Central memory CD8-positive, alpha-beta T cell (primary cell): ENCODE results near the gene ABCD3.
A peak's percentile ranks its signal among the peaks of the same experiment; 100 is the strongest.
"Not testable (repeated sequence)": the region's sequence is repeated elsewhere in the genome, so short reads cannot be mapped to it uniquely, and the experiment has no call there.

Experiments used
- ATAC-seq: fragments of 150-1000 bp; cut with Tn5 transposase; replicated peaks from 2 replicates; pipeline ENCODE4 v1.10.0; 2022; ENCODE audit warnings: mild to moderate bottlenecking, moderate FRiP score, moderate number of reproducible peaks; ENCODE audit not compliant: poor library complexity, severe bottlenecking; ENCODE audit errors: extremely low read depth
- DNase-seq, 2 donors: peaks; one replicate each; pipeline ENCODE4 v3.0.0; 2021; ENCODE audit warnings: low spot score in 2 of 2
- H3K27ac Mint-ChIP-seq: one replicate; pipeline ENCODE4 v1.8.0; 2022; ENCODE audit warnings: low read depth, mild to moderate bottlenecking, moderate library complexity, mixed read lengths
- H3K27me3 Mint-ChIP-seq: one replicate; pipeline ENCODE4 v1.8.0; 2022; ENCODE audit warnings: mixed read lengths
- H3K36me3 Mint-ChIP-seq: one replicate; pipeline ENCODE4 v1.8.0; 2022; ENCODE audit warnings: mild to moderate bottlenecking, moderate library complexity, mixed read lengths; ENCODE audit not compliant: insufficient read depth
- H3K4me1 Mint-ChIP-seq: one replicate; pipeline ENCODE4 v1.8.0; 2022; ENCODE audit warnings: mixed read lengths
- H3K4me3 Mint-ChIP-seq: one replicate; pipeline ENCODE4 v1.8.0; 2022; ENCODE audit warnings: mild to moderate bottlenecking, moderate library complexity, mixed read lengths
- H3K9me3 Mint-ChIP-seq: one replicate; pipeline ENCODE4 v1.8.0; 2022; ENCODE audit warnings: mixed read lengths

Gene ABCD3

GRCh38 chr1:94445733-94446132 lies 27.5 kb downstream of the ABCD3 start:
- not testable (repeated sequence) for H3K27ac Mint-ChIP-seq, H3K4me1 Mint-ChIP-seq, H3K36me3 Mint-ChIP-seq, H3K27me3 Mint-ChIP-seq, DNase-seq, ATAC-seq, H3K4me3 Mint-ChIP-seq
- peaks cover 32% of the 10 kb centered on the region for H3K9me3 Mint-ChIP-seq

DNA sequence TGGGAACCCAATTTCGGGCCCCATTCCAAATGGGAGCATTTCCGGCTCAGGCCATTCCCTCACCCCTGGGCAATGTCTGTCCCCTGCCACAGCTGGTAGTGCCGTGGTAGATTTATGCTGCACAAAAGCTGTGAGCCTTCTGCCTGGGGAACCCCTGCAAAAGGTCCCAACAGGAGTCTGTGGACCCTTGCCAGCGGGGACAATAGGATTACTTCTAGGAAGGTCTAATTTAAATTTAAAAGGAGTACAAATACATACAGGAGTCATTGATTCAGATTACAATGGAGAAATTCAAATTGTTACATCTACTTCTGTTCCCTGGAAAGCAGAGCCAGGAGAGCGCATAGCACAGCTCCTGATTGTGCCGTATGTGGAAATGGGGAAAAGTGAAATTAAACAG lies 28.0 kb downstream of the ABCD3 start:
- not testable (repeated sequence) for H3K4me3 Mint-ChIP-seq, H3K27ac Mint-ChIP-seq, H3K27me3 Mint-ChIP-seq, DNase-seq, H3K36me3 Mint-ChIP-seq, H3K4me1 Mint-ChIP-seq, ATAC-seq
- H3K9me3 Mint-ChIP-seq, result peaks cover 32% of the 10 kb centered on the region

GRCh38 chr1:94448741-94449140 lies 30.6 kb downstream of the ABCD3 start:
- not testable (repeated sequence) for H3K36me3 Mint-ChIP-seq, DNase-seq, ATAC-seq, H3K4me3 Mint-ChIP-seq, H3K27me3 Mint-ChIP-seq, H3K4me1 Mint-ChIP-seq, H3K27ac Mint-ChIP-seq
- peaks cover 28% of the 10 kb centered on the region for H3K9me3 Mint-ChIP-seq

GRCh38 chr1:94456736-94457135 lies 38.5 kb downstream of the ABCD3 start:
- Mint-ChIP-seq H3K4me1 (peaks cover 20% of the 10 kb centered on the region), H3K36me3 (peaks cover 3% of the 10 kb centered on the region), H3K27ac (no peak overlapping the region), H3K4me3 (no peak overlapping the region), H3K27me3 (no peaks in the 10 kb centered on the region), H3K9me3 (peaks cover 7% of the 10 kb centered on the region)
- DNase-seq (no peak), ATAC-seq (no peak)

DNA sequence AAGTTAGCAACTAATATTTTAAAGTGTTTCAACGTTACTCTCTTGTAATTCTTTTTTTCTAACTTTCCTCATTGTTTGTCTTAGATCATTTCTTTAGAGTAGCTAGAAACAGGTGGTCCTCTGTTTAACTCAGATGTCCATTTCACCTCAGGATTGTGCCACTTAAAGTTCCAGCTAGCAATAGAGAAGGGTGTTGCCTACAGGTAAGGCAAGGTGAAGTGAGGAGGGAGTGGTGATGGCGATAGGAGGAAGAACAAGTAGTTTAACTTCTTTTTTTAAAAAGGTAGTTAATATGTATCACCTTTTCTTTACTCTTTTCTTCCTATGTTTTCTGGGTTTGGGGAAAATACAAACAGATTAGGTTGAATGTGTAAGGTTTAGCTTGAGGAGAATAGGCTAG lies 44.4 kb downstream of the ABCD3 start:
- Mint-ChIP-seq H3K36me3 (peaks cover 8% of the 10 kb centered on the region), H3K9me3 (no peaks in the 10 kb centered on the region), H3K27ac (no peak overlapping the region)

GRCh38 chr1:94463056-94463764 lies 45.0 kb downstream of the ABCD3 start:
- Mint-ChIP-seq H3K36me3 (peaks cover 12% of the 10 kb centered on the region), H3K4me3 (no peak overlapping the region), H3K27ac (no peak overlapping the region), H3K9me3 (no peaks in the 10 kb centered on the region), H3K27me3 (no peaks in the 10 kb centered on the region), H3K4me1 (peaks cover 6% of the 10 kb centered on the region)
- no peak for ATAC-seq
- no peak for DNase-seq

More for the DNA sequence above, 44.4 kb downstream of the ABCD3 start:
- no peak overlapping the region for H3K4me3 Mint-ChIP-seq
- H3K27me3 Mint-ChIP-seq, result no peaks in the 10 kb centered on the region
- no peak for DNase-seq
- peaks cover 7% of the 10 kb centered on the region for H3K4me1 Mint-ChIP-seq
- ATAC-seq, result no peak

DNA sequence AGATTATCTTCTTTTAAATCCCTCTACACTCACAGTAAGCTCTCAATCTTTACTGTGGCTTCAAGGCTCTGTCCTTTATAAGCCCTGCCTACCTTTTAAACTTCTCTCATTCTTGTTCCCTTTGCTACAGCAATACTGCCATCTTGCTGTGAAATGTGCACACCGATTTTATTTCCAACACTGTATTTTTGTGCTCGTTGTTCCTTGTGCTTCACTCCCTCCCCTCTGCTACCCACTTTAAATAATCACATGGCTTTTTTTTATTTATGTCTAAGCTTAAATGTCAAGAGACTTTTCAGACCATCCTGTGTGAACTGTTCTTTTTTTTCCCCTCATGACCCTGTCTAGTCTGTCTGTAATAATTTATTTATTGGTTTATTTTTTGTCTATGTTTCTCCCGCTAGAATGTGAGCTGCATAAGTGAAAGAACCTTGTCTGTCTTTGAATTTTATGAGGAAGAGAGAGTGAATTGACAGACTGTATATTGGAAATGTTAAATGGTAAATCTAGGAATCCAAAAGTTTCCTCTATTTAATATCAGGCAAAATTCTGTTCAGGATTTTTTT lies 45.7 kb downstream of the ABCD3 start:
- H3K36me3 Mint-ChIP-seq, result peaks cover 10% of the 10 kb centered on the region
- no peak for ATAC-seq

GRCh38 chr1:94468708-94469107 lies 50.5 kb downstream of the ABCD3 start:
- Mint-ChIP-seq H3K9me3 (no peaks in the 10 kb centered on the region), H3K36me3 (peaks cover 17% of the 10 kb centered on the region), H3K4me3 (no peak overlapping the region), H3K4me1 (no peaks in the 10 kb centered on the region), H3K27ac (no peak overlapping the region), H3K27me3 (no peaks in the 10 kb centered on the region)
- ATAC-seq (no peak), DNase-seq (no peak)

More for the DNA sequence above, 45.7 kb downstream of the ABCD3 start:
- H3K27ac Mint-ChIP-seq, result peak overlapping the region; percentile 51
- no peaks in the 10 kb centered on the region for H3K9me3 Mint-ChIP-seq
- H3K27me3 Mint-ChIP-seq, result no peaks in the 10 kb centered on the region
- peaks cover 4% of the 10 kb centered on the region for H3K4me1 Mint-ChIP-seq
- no peak for DNase-seq
- no peak overlapping the region for H3K4me3 Mint-ChIP-seq

DNA sequence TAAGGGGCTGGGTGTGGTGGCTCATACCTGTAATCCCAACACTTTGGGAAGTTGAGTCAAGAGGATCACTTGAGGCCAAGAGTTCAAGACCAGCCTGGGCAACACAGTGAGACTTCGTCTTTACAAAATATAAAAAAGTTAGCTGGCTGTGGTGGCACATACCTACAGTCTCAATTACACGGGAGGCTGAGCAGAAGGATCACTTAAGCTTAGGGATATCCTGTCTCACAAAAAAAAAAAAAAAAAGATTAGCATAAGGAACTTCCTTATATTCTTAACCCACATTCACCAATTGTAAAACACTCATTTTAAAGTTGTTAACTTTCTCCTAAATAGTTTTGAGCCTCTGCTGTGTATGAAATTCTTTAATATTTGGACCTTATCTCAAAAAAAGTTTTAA lies 53.1 kb downstream of the ABCD3 start:
- ATAC-seq (no peak), DNase-seq (no peak)
- Mint-ChIP-seq H3K36me3 (peaks cover 17% of the 10 kb centered on the region), H3K27me3 (no peaks in the 10 kb centered on the region), H3K9me3 (no peaks in the 10 kb centered on the region), H3K4me1 (no peaks in the 10 kb centered on the region), H3K27ac (no peak overlapping the region), H3K4me3 (no peak overlapping the region)

- no peaks in the 10 kb centered on the region for H3K9me3 Mint-ChIP-seq
- no peaks in the 10 kb centered on the region for H3K4me1 Mint-ChIP-seq
- H3K4me3 Mint-ChIP-seq, result no peak overlapping the region
- H3K36me3 Mint-ChIP-seq, result peaks cover 13% of the 10 kb centered on the region
- H3K27ac Mint-ChIP-seq, result no peak overlapping the region
- H3K27me3 Mint-ChIP-seq, result no peaks in the 10 kb centered on the region
- no peak for ATAC-seq
- DNase-seq, result no peak
These were observed 57.0 kb downstream of the ABCD3 start for GRCh38 chr1:94475232-94475631.

DNA sequence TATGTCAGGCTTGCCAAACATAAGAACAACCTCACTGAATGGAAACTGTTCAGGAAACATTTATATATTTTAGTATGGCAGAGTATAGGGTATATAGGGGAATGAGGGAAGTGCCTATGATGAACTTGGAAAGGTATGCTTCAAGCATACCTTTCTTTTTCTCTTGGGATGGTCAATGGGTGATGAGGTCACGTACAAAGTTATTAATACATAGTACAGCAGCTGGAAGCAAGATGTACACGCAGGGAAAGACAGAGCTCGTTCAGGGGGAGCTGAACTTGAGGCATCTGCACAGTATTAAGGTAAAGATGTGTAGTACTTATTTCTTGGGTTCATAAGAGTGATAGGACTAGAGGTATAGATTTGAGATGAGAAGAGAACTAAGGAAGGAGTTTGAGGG lies 61.5 kb downstream of the ABCD3 start:
- Mint-ChIP-seq H3K4me1 (no peaks in the 10 kb centered on the region), H3K27me3 (no peaks in the 10 kb centered on the region), H3K36me3 (peaks cover 9% of the 10 kb centered on the region), H3K4me3 (no peak overlapping the region), H3K27ac (no peak overlapping the region), H3K9me3 (no peaks in the 10 kb centered on the region)
- ATAC-seq (no peak), DNase-seq (no peak)

DNA sequence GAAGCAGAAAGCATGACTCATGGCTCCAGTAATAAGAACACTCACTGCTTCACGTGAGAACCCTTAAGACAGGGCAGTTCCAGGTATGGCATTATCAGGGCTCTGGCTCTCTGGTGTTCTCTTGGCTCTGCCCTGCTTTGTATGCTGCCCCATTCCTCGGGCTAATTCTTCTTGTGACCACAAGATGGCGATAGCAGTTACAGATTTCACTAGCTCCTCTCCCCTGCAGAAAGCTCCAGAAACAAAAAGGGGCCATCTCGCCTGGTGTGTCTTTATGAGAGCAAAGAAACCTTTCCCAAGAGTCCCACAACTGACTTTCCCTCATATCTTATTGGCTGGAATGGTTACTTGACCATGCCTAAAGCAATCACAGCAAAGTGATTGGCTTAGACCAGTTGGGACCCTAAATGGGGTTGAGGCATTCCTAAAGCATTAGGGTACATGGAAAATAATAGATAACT lies 63.3 kb downstream of the ABCD3 start:
- peaks cover 5% of the 10 kb centered on the region for H3K36me3 Mint-ChIP-seq
- no peaks in the 10 kb centered on the region for H3K9me3 Mint-ChIP-seq
- no peaks in the 10 kb centered on the region for H3K27me3 Mint-ChIP-seq
- H3K4me3 Mint-ChIP-seq, result no peak overlapping the region
- DNase-seq, result peak in 1 of 2 donors; percentile 16
- no peaks in the 10 kb centered on the region for H3K4me1 Mint-ChIP-seq
- no peak overlapping the region for H3K27ac Mint-ChIP-seq
- ATAC-seq, result peak; percentile 68

- H3K4me1 Mint-ChIP-seq, result no peaks in the 10 kb centered on the region
- no peak overlapping the region for H3K4me3 Mint-ChIP-seq
- no peak overlapping the region for H3K27ac Mint-ChIP-seq
- H3K36me3 Mint-ChIP-seq, result peaks cover 11% of the 10 kb centered on the region
- H3K27me3 Mint-ChIP-seq, result no peaks in the 10 kb centered on the region
- DNase-seq (no peak), ATAC-seq (no peak)
- H3K9me3 Mint-ChIP-seq, result no peaks in the 10 kb centered on the region
These were observed 68.8 kb downstream of the ABCD3 start for GRCh38 chr1:94486990-94487389.
